GM18870 (cell line): ENCODE results near the gene CD8A.

ENCODE experiments used
- ATAC-seq: cut with Tn5 transposase; IDR thresholded peaks from one replicate; pipeline ENCODE4 v1.9.1; 2021; ENCODE audit warnings: moderate library complexity; ENCODE audit not compliant: unreplicated experiment

CD8A gene

DNA sequence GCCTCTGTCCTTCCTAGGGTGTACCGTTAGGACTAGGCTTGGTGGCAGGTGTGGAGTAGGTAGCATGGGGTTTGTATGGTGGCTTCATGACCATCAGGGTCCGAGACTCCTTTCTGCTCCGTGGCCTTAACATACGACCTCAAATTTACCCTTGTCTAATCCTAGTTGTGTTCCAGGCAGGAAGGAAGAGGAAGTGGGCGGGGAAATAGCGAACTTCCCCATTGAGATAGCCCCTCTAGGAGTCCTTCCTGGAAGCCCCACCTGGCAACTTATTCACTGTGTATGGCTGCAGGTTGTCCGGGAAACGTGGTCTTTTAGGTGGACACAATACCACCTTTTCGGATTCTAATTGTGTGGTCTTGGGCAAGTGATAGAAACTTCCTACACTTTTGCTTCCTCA lies 9.3 kb downstream of the CD8A start:
- ATAC-seq: no peak

DNA sequence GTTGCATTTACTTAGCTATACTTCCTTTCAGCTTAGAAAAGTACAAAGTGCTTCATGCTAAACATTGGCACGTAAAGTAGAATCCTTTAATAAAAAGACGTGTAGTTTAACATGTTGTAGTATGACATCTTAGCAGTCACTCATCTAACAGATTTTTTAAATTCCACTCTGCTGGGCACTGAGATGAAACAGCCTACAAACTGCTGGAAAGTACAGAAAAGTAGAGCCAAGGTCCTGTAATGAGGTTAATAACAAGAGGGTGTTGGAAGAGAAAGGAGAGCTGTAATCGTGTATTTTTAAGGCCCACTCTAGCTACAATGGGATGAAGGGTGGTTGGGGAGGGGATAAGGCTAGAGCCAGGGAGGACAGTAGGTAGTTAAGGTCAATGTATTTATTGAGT lies 10.7 kb downstream of the CD8A start:
- ATAC-seq: no peak

DNA sequence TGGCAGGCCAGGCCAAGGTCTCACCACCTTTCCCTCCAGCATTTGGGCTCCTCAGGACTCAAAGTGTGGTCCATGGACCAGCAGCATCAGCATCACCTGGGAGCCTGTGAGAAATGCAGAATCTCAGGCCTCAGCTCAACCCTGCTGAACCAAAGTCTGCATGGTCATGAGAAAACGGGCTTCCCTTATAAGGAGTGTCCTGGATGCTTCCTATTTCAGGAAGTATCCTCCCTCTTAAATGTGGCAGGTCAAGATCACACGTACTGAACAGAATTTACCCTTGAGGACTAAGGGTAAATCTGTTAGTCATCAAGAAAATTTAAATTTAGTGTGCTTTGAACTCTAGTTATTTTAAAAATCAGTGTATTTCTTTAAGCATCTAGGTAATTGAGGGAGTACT lies 11.8 kb downstream of the CD8A start:
- ATAC-seq: no peak

DNA sequence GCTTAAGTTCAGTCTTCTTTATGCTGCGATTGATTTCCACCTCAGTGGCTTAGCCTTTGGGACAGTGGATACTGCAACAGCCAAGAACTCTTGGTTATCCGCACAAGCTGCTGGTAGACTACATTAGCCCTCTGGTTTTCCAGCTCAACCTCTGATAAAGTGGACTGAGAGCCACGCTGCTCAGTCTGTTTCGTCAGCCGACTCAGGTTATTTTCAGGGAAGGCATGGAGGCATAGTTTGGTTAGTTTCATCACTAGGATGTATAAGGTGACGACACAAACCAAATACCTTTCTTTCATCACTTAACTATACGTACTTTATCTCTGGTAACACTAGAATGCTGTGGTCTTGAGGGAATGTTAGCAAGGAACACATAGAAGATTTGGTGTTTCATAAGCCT lies 14.2 kb downstream of the CD8A start:
- ATAC-seq: no peak

- no peak for ATAC-seq
Observed at GRCh38 chr2:86775338-86775737, 15.4 kb downstream of the CD8A start.

DNA sequence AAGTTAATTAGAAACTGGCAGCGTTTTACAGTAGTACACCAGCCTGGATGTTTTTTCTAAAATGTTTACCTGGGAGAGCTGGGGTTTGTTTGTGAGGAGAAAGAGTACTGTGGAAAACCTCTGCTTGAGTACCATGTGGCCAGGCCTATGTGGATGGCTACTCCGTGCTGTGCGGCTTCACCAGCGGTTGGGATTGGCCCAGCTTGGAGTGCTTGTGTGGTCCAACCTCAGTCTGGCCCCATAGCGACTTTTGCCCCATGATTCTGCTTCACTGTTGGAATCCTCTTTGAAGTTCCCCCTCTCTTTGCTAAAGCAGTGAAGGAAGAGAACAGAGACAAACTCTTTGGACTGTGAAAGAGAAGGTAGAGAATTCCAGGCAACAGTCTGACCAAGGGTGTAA lies 15.9 kb downstream of the CD8A start:
- no peak for ATAC-seq

DNA sequence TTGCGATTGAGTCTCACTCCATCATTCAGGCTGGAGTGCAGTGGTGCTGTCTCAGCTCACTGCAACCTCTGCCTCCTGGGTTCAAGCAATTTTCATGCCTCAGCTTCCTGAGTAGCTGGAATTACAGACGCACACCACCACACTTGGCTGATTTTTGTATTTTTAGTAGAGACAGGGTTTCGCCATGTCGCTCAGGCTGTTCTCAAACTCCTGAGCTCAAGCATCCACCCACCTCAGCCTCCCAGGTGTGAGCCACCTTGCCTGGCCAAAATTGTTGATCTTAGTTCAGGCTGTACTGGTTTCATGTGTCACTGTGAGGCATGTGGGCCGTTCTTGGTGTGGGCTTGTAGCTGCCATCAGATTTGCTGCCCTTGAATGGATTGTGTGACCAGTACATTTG lies 18.1 kb downstream of the CD8A start:
- ATAC-seq: no peak

DNA sequence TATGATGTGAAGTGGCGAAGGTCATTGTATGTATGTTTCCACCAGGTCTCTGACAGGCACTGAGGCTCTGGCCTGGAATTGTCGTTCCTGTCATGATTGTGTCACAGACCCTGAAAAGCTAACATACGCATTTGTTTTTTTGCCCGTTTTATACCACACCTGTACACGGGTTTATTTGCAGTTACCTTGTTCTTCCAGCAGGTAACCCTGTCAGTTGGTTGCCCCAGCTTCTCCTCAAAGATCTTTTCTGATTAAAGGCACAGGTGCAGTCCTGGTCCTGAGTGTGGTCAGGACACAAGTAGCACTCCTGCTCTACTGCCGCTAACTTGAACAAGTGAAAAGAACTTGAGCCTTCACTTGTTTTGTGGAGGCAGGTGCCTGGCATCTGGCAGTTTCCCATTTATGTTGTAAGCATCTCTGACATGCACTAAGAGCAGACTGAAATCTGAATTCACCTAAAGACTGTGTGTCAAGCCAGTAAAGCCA lies 19.9 kb downstream of the CD8A start:
- no peak for ATAC-seq

- ATAC-seq: no peak
Observed at GRCh38 chr2:86769838-86770237, 20.9 kb downstream of the CD8A start.

DNA sequence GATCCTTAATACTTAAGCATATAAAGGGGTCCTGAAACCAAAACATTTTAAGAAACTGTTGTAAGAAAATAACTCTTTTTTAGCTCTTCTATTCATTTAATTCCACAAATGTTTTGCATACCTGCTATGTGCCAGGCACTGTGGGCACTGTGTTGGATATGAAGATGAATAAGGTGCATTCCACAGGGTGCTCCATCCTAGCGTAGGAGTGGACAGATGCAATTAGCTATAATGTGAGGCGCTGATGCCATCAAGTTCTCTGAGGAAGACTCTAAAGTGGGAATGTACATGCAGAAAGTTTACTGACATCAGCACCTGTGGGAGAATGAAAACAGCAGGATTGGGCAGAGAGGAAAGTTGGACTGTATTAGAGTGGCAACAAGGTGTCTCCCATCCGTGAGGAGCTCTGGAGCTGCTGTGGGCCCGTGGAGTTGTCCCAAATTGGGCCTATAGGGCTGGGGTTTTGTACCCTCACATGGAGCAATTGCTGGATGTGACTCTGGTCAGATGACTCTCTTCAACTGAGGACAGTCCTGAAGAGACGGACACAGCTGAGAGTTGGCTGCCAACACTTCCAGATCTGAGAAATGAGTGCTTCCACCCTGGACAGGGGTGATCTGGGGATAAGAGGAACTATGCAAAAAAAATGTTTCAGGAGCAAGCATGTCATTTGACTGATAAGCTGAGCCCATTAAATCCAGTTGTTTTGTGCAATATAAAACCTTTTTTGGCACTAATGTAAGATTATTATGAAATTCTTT lies 22.3 kb downstream of the CD8A start:
- ATAC-seq: no peak

- no peak for ATAC-seq
Observed at GRCh38 chr2:86765310-86765695, 25.4 kb downstream of the CD8A start.

DNA sequence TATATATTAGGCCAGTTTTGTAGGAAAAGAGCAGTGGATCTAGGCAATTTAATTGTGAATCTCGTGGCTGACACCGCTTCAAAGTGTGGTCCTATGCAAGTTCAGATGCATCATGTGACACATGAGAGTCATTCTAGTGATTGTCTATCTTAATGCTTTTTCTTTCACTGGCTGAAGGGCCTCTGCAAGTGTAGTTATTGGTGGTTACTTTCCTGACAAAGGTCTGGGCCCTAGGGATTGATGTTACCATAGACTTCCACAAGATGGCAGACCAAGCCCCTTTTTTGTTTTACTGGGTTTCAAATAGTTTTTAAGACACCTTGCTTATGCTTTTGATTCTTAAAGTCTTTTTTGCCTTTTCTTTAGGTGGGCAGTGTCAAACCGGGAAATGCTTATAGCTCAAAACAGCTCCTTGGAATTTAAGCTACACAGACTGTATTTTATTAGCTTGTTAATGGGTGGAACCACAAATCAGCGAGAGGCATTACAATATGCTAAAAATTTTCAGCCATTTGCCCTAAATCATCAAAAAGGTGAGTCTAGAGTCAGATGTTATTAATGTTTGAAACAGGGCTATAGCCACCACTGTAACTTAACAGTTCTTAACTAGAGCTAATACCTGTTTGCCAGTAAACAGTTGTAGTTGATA lies 25.9 kb downstream of the CD8A start:
- peak; percentile 55 for ATAC-seq

- no peak for ATAC-seq
Observed at GRCh38 chr2:86760371-86760770, 30.3 kb downstream of the CD8A start.

- no peak for ATAC-seq
Observed at GRCh38 chr2:86758405-86758804, 32.3 kb downstream of the CD8A start.

GRCh38 chr2:86753606-86754005 lies 37.1 kb downstream of the CD8A start:
- ATAC-seq: no peak

- no peak for ATAC-seq
Observed at GRCh38 chr2:86752934-86753333, 37.8 kb downstream of the CD8A start.

DNA sequence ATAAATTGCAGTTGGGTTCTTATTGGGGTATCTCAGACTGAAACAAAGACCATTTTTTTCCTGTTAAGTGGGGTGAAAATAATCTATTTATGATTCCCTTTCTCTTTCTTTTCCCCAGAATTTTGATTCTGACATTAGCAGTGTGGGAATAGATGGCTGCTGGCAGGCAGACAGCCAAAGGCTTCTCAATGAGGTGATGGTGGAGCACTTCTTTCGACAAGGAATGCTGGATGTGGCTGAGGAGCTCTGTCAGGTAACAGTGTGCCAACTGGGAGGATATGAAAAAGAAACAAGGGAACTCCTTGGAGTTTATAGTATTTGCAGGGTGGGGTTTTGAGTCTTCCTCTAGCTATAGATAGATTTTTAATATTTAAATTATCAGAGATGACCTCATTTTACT lies 38.9 kb downstream of the CD8A start:
- ATAC-seq: no peak

- ATAC-seq: no peak
Observed at GRCh38 chr2:86750240-86750839, 40.4 kb downstream of the CD8A start.

DNA sequence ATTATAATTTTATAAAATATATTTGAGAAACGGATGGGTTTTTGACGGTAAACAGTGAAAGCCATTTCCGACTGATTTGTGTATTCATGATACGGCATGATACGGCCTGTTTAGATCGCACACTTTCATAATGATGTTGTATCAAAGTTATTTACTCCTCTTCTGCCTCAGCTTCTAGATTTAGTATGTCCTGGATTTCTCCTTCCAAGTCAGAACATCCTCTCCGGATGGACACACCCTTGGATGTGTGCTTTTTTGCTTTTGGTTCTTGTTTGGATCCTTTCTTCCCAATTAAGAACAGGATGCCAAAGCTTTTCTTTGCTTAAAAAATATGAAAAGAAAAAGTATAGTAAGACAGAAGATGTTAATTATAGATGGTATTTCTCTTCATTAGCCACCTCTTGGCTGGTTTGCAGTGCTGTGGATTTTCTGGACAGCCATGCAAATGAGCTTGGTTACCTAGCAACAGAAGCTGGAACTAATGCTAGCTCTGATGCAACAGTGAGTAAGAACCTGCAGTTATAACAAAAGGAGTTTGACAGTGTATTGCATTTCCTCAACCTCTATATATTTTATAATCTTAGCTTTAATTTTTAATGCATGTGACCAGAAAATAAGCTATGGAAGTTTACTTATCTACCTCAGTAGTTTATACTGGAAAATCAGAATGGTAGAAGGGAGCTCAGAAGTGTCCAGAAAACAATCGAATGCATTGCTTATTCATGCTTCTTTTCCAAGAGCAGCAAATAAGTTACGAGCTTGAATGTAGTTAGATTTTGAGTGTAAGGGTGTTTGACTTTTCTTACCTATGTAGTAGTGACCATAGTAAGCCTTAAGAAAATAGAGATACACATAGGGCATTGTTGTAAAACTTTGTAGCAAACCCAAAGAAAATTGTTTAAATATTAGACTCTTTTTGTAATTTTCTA lies 42.7 kb downstream of the CD8A start:
- peak; percentile 67 for ATAC-seq

GRCh38 chr2:86746939-86747338 lies 43.8 kb downstream of the CD8A start:
- ATAC-seq: no peak

DNA sequence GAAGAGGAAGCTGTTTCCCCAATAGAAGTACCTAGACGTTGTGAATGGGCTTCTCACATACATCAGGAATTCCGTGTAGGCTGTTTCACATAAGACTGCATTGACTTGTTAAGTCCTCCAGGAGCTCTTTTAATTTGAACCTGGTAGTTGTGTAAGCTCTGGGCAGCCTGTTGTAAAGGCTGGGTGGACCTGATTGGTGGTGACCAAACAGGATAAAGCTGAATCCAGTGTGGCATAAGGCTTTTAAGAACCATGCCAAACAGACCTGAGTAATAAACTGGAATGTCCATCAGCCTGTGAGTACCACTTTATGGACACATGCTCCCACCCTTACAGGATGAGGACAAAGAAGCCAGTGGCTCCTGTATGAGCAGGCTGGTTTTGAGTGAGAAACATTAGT lies 46.6 kb downstream of the CD8A start:
- no peak for ATAC-seq
